Right renal cortex interstitium (tissue), 3 donors: ENCODE measurements around the gene SMYD5. TPM values are rescaled to one million over a fixed set of nuclear protein-coding genes. Genes with fewer than 3 reads are reported as not detected.
"Not testable (repeated sequence)": the region's sequence is repeated elsewhere in the genome, so short reads cannot be mapped to it uniquely, and the experiment has no call there.

ENCODE experiments used
- DNase-seq, 3 donors: peaks; one replicate each; pipeline ENCODE4 v3.0.0-alpha.2; 2013; ENCODE audit warnings: low read depth in 3 of 3, low spot score in 2 of 3
- polyA plus RNA-seq, 3 donors: library from polyadenylated mRNA; unstranded; fragments of 120-200 nt; gene quantifications; one replicate each; pipeline ENCODE4 v1.2.1, GENCODE V29; 2013; ENCODE audit not compliant: insufficient read length in 3 of 3

Gene SMYD5
- polyA plus RNA-seq, result 10 to 100 TPM; 31.4 to 37.4 (median 32.7) TPM

GRCh38 chr2:73214120-73215035, at the start of gene SMYD5:
TSS of gene SMYD5 (plus strand) at chr2:73214245. CDS start at chr2:73214267, 22 bp downstream.
- DNase-seq, result peak in 1 of 3 donors; percentile 69

GRCh38 chr2:73165978-73166377, 48.1 kb upstream of the SMYD5 start:
- DNase-seq, result not testable (repeated sequence)

- not testable (repeated sequence) for DNase-seq
Observed at GRCh38 chr2:73166813-73167212, 47.2 kb upstream of the SMYD5 start.

GRCh38 chr2:73168348-73168747, 45.7 kb upstream of the SMYD5 start:
- DNase-seq, result not testable (repeated sequence)

- DNase-seq, result not testable (repeated sequence)
Observed at GRCh38 chr2:73170341-73170740, 43.7 kb upstream of the SMYD5 start.

GRCh38 chr2:73172963-73173362, 41.1 kb upstream of the SMYD5 start:
- DNase-seq, result no peak

- DNase-seq, result no peak
Observed at GRCh38 chr2:73173781-73174180, 40.3 kb upstream of the SMYD5 start.

GRCh38 chr2:73174244-73174643, 39.8 kb upstream of the SMYD5 start:
- DNase-seq, result no peak

- no peak for DNase-seq
Observed at GRCh38 chr2:73174941-73175662, 38.9 kb upstream of the SMYD5 start.

- DNase-seq, result no peak
Observed at GRCh38 chr2:73175663-73176204, 38.3 kb upstream of the SMYD5 start.

GRCh38 chr2:73176205-73176880, 37.7 kb upstream of the SMYD5 start:
- no peak for DNase-seq

- peak in 2 of 3 donors; percentile 70 to 77 for DNase-seq
Observed at GRCh38 chr2:73176881-73177644, 37.0 kb upstream of the SMYD5 start.

- no peak for DNase-seq
Observed at GRCh38 chr2:73177645-73178255, 36.3 kb upstream of the SMYD5 start.

GRCh38 chr2:73185965-73186364, 28.1 kb upstream of the SMYD5 start:
- DNase-seq, result no peak

GRCh38 chr2:73187549-73187948, 26.5 kb upstream of the SMYD5 start:
- DNase-seq, result no peak

GRCh38 chr2:73197579-73197978, 16.5 kb upstream of the SMYD5 start:
- no peak for DNase-seq

- not testable (repeated sequence) for DNase-seq
Observed at GRCh38 chr2:73200281-73200680, 13.8 kb upstream of the SMYD5 start.

- DNase-seq, result no peak
Observed at GRCh38 chr2:73202156-73203054, 11.6 kb upstream of the SMYD5 start, which contains the start of gene NOTO. TSS of gene NOTO (plus strand) at chr2:73202574. CDS start at chr2:73202667, 93 bp downstream.
